GM21528 (cell line): ENCODE measurements around the gene TBC1D19.

Experiments
- ATAC-seq: cut with Tn5 transposase; IDR thresholded peaks from one replicate; pipeline ENCODE4 v1.9.1; 2021; ENCODE audit warnings: mild to moderate bottlenecking, moderate library complexity; ENCODE audit not compliant: unreplicated experiment, low FRiP score

TBC1D19 gene

DNA sequence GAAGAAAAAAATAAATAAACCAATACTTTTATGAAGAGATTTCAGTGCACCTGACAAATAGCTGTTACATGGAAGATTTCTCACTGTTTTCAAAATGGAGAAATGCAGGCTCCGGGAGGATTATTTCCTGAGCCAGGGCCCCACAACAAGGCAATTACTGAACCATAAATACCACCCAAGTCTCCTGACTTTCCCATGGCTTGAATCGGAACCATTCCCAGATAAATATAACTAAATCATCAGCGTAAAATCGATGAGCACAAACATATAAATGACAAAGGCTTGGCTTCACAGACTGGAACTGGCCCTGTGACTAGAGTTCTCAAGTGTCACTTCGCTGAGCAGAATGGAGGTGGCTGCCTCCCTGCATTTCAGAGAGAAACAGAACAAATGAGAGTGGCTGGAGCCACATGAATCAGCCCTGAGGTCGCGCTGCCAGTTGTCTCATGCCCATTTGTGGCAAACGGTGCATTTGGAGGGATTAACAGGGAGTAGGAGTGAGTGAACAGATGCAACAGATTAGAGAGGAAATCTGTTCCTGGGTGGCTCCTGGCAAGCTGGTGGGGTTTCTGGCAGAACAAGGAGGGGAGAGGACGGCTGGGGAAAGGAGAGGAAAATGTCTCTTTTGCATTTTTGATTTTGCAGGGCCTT is 219.5 kb downstream of the TBC1D19 start:
- ATAC-seq: no peak

DNA sequence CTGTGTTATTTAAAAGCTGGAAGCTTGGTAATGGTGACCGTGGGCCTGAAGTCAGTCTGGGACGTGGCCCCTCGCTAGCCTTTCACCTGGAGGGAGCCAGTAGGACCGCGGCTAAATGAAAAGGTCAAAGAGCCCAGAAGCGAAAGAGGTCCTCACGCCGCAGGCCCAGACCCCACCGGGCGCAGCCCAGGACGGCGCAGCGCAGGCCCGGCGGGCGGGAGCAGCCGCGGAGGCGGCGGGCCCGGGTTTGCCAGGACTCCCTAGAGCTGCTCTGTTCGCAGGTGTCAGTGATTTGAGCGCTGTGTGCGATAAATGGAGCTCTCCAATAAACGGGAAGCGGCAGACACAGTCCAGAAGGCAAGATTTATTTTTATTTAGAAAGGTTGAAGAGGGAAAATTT is 220.6 kb downstream of the TBC1D19 start:
- ATAC-seq: no peak

DNA sequence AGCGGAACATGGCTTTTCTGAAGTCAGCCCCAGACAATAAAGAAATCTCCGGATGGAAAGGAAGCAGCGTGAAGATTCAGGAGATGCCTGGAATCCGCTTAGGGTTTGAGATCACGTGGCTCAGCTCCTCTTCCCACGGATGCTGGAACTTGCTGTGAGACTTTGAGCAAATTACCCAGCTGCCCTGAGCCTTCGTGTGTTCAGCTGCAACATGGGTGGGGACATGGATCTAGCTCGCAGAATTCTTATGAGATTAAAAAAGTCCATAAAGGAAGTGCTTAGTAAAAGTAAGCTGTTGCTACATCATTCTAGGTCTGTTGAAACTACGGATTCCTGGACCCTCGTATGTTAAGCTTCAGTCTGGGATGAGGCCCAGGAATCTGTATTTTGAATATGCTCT is 221.0 kb downstream of the TBC1D19 start:
- no peak for ATAC-seq
